T-helper 1 cell (primary cell): Measurements from ENCODE around the gene RGN.
"Not testable (repeated sequence)": the region's sequence is repeated elsewhere in the genome, so short reads cannot be mapped to it uniquely, and the experiment has no call there.

ENCODE experiments used
- DNase-seq, 5 donors: peaks; one replicate each; pipeline ENCODE4 v3.0.0-alpha.2; 2012 to 2020
- total RNA-seq, 4 donors: gene quantifications; one replicate each; lab custom pipeline; 2026; lab: John Stamatoyannopoulos, UW

RGN gene
- total RNA-seq, result 0 reads per million in 4 donors

- no peak for DNase-seq
Measured at GRCh38 chrX:47078129-47079043, at the start of gene RGN. RGN (plus strand) TSS chrX:47078443; CDS start chrX:47081145, 2,702 bp downstream.

- peak in 2 of 5 donors; percentile 5 to 36 for DNase-seq
Measured at GRCh38 chrX:47030339-47030738, 47.9 kb upstream of the RGN start.

- no peak for DNase-seq
Measured at GRCh38 chrX:47047989-47048388, 30.3 kb upstream of the RGN start.

GRCh38 chrX:47059142-47059874 is 18.9 kb upstream of the RGN start:
- no peak for DNase-seq

- DNase-seq, result no peak
Measured at GRCh38 chrX:47060708-47061107, 17.5 kb upstream of the RGN start.

GRCh38 chrX:47061238-47061919 is 16.9 kb upstream of the RGN start:
- no peak for DNase-seq

- no peak for DNase-seq
Measured at GRCh38 chrX:47063179-47063578, 15.1 kb upstream of the RGN start.

GRCh38 chrX:47068214-47068613 is 10.0 kb upstream of the RGN start:
- no peak for DNase-seq

GRCh38 chrX:47068720-47069119 is 9.5 kb upstream of the RGN start:
- no peak for DNase-seq

GRCh38 chrX:47080215-47080914 is 2.1 kb downstream of the RGN start:
- DNase-seq, result no peak

GRCh38 chrX:47080915-47081236 is 2.6 kb downstream of the RGN start:
- no peak for DNase-seq

GRCh38 chrX:47091149-47091775 is 13.0 kb downstream of the RGN start:
- DNase-seq, result peak in 1 of 5 donors; percentile 12

- DNase-seq, result peak in 1 of 5 donors; percentile 10
Measured at GRCh38 chrX:47093248-47093647, 15.0 kb downstream of the RGN start.

GRCh38 chrX:47093860-47094259 is 15.6 kb downstream of the RGN start:
- DNase-seq, result no peak

GRCh38 chrX:47097018-47097417 is 18.8 kb downstream of the RGN start:
- DNase-seq, result no peak

GRCh38 chrX:47098338-47099094 is 20.3 kb downstream of the RGN start:
- no peak for DNase-seq

- no peak for DNase-seq
Measured at GRCh38 chrX:47101206-47101605, 23.0 kb downstream of the RGN start.

GRCh38 chrX:47110936-47111615 is 32.8 kb downstream of the RGN start:
- DNase-seq, result not testable (repeated sequence)

GRCh38 chrX:47112316-47112954 is 34.2 kb downstream of the RGN start:
- no peak for DNase-seq

GRCh38 chrX:47116551-47117110 is 38.4 kb downstream of the RGN start:
- not testable (repeated sequence) for DNase-seq
